NB4 (cell line): ENCODE data around the gene ZNF445.

Experiments used
- DNase-seq: peaks from one replicate; pipeline ENCODE4 v3.0.0; 2010; ENCODE audit warnings: low read depth
- H3K4me3 ChIP-seq: one replicate; pipeline ENCODE4 v1.5.1; 2011; ENCODE audit warnings: mild to moderate bottlenecking, low read depth, low read length, moderate library complexity
- CTCF ChIP-seq: IDR thresholded peaks from one replicate; pipeline ENCODE4 v1.5.1; 2012; ENCODE audit warnings: low read depth, low read length
- MYC ChIP-seq: IDR thresholded peaks from 2 replicates; pipeline ENCODE4 v1.6.1; 2011; ENCODE audit warnings: low read depth, low read length
- POLR2A ChIP-seq: IDR thresholded peaks from 2 replicates; pipeline ENCODE4 v1.6.1; 2011; ENCODE audit warnings: mild to moderate bottlenecking; ENCODE audit not compliant: insufficient read length; ENCODE audit errors: extremely low read depth
- TF ChIP-seq, protein P1 (sequence below): IDR thresholded peaks from 2 replicates; pipeline ENCODE4 v1.6.1; 2011; ENCODE audit warnings: low read depth, low read length

Gene ZNF445

DNA sequence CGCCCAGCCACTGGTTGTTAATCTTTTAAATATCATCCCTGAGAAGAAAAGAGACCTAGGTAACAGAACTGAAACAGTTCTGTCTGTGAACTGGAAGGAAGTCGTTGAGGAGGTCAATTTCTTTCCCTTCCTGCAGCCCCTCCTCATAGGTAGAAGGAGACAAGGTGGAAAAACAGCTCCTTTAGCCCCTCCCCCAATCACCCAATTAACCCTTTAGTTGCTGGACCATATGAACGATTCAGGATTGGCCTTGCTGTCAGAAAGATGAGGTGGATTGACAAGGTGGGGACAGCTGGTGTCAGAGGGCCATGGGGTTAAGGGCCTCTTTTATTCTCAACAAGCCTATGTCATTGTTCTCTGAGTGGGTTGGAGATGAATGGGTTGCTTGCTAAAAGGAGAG lies 36.0 kb upstream of the ZNF445 start:
- no peak overlapping the region for H3K4me3 ChIP-seq
- TF ChIP-seq, protein P1, sequence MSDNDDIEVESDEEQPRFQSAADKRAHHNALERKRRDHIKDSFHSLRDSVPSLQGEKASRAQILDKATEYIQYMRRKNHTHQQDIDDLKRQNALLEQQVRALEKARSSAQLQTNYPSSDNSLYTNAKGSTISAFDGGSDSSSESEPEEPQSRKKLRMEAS: no peak
- no peak for TF ChIP-seq POLR2A

DNA sequence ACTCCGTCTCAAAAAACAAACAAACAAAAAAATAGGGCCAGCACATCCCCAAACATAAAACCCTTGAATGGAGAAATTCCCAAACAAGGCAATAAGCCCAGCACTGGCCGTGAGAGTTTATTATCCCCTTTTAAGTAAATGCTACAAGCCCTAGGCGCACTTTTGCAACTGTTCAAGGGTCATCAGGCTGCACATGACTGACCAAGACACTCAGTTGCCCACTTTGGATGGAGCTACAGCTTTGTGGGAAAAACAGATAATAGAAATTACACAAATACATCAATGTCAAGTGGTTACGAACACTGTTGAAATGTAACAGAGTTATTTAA lies 33.7 kb upstream of the ZNF445 start:
- H3K4me3 ChIP-seq: peak overlapping the region; percentile 78
- no peak for DNase-seq
- TF ChIP-seq, protein P1: no peak
- TF ChIP-seq MYC (no peak), POLR2A (no peak), CTCF (no peak)

More for the DNA sequence above, 36.0 kb upstream of the ZNF445 start:
- no peak for DNase-seq

DNA sequence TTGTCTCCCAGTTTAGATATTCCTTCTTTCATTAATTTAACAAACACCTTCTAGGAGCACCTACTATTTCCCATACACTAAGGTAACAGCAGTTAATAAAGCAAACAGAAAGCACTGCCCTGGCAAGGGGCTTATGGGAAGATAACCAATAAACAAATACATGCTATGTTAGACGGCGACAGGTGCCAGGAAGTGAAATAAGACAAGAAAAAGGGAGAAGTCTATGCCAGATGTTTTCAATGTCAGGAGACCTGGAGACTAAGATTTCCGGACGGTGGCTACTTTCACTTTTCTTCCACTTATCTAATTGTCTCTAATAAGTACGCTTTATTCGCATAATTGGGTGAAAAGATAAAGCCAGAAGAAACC lies 32.5 kb upstream of the ZNF445 start:
- peak; percentile 51 for DNase-seq
- TF ChIP-seq MYC (0 out of 2 replicates have a peak, but pooled peaks have one; percentile 6), CTCF (no peak)

DNA sequence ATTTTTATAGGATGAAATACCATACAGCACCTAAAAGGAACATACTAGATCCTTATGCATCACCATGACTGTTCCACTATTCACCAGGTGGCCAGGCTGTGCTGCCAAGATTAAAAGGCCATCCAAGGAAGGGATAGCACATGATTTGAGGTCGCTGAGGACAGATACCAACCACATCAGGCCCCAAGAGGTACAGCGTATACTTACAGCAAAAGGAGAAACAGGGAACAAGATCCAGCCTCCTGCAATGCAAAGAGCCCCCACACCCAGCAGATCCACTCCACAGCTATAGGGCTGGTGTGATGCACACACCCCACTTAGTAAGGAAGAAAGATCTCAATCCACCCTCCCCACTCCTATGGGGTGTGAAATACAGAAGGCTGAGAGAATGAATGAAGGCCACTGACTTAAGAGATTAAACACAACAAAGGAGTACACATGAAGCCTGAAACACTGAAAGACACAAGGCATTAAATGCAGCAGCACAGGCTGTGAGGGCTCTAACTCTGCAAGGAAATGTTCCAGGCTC lies 32.0 kb upstream of the ZNF445 start:
- peak; percentile 65 for DNase-seq
- TF ChIP-seq POLR2A (no peak), MYC (no peak), CTCF (no peak)
- TF ChIP-seq, protein P1: no peak
- peak overlapping the region; percentile 98 for H3K4me3 ChIP-seq

More for the DNA sequence above, 32.5 kb upstream of the ZNF445 start:
- peak overlapping the region; percentile 98 for H3K4me3 ChIP-seq

GRCh38 chr3:44506961-44507360 lies 29.5 kb upstream of the ZNF445 start:
- DNase-seq: no peak
- no peak overlapping the region for H3K4me3 ChIP-seq
- TF ChIP-seq MYC (no peak), POLR2A (no peak), CTCF (no peak)
- TF ChIP-seq, protein P1: no peak

DNA sequence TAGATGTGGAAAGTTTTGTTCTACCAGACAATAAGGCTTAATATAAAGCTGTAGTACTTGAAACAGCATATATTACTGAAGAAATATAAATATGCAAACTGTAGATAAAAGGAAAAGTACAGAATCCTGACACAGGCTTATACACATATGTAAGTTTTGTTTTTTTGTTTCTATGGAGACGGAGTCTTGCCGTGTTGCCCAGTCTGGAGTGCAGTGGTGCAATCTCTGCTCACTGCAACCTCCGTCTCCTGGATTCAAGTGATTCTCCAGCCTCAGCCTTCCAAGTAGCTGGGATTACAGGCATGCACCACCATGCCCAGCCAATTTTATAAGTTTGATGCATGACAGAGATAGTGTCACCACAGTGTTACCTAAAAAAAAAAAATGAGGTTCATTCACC lies 29.1 kb upstream of the ZNF445 start:
- DNase-seq: no peak
- H3K4me3 ChIP-seq: no peak overlapping the region
- TF ChIP-seq MYC (no peak), CTCF (no peak), POLR2A (no peak)
- TF ChIP-seq, protein P1: no peak
